HL-60 (cell line): Measurements from ENCODE around the gene NXNL2.

Source experiments
- CTCF ChIP-seq: IDR thresholded peaks from one replicate; pipeline ENCODE4 v1.5.1; 2011; ENCODE audit warnings: low read length, control low read depth, inconsistent platforms; ENCODE audit not compliant: insufficient read depth
- GABPA ChIP-seq: IDR thresholded peaks from 2 replicates; pipeline ENCODE4 v1.6.1; 2012; ENCODE audit warnings: low read depth
- POLR2AphosphoS5 ChIP-seq: IDR thresholded peaks from 2 replicates; pipeline ENCODE4 v1.6.1; 2012; ENCODE audit warnings: low read depth

- TF ChIP-seq CTCF (no peak), POLR2AphosphoS5 (no peak), GABPA (no peak)
Observed at GRCh38 chr9:88527618-88528017, 7.4 kb upstream of the NXNL2 start.
